Tibial nerve (tissue), 4 donors: ENCODE measurements around the gene DDX39B. TPM values are rescaled to one million over a fixed set of nuclear protein-coding genes. Genes with fewer than 3 reads are reported as not detected.

Source experiments
- DNase-seq, 2 donors: peaks; one replicate each; pipeline ENCODE4 v3.0.0-alpha.2; 2019; ENCODE audit warnings: low spot score in 2 of 2
- H3K27ac ChIP-seq, 4 donors: fragments of 200-600 bp; sonication (generic) in 3 of 4; one replicate each; pipeline ENCODE4 v1.5.1; 2017 to 2019; ENCODE audit warnings: mild to moderate bottlenecking in 1 of 4
- H3K27me3 ChIP-seq, 2 donors: fragments of 200-600 bp; sonication (generic) in 1 of 2; one replicate each; pipeline versions ENCODE4 v1.5.1 to v1.6.0; 2017 to 2019
- H3K36me3 ChIP-seq, 3 donors: fragments of 200-600 bp; sonication (generic); one replicate each; pipeline ENCODE4 v1.5.1; 2018 to 2019
- H3K4me1 ChIP-seq, 4 donors: fragments of 200-600 bp; sonication (generic) in 3 of 4; one replicate each; pipeline ENCODE4 v1.5.1; 2017 to 2019
- H3K4me3 ChIP-seq, 4 donors: fragments of 200-600 bp; sonication (generic) in 3 of 4; one replicate each; pipeline ENCODE4 v1.5.1; 2017 to 2019; ENCODE audit warnings: mild to moderate bottlenecking in 1 of 4, moderate library complexity in 1 of 4
- H3K9me3 ChIP-seq, 4 donors: fragments of 200-600 bp; sonication (generic) in 3 of 4; one replicate each; pipeline ENCODE4 v1.5.1; 2017 to 2019
- EP300 ChIP-seq, 2 donors: sonication (generic); formaldehyde crosslinking; IDR thresholded peaks; one replicate each; pipeline ENCODE4 v1.6.1; 2017; ENCODE audit warnings: antibody characterized with exemption in 2 of 2, mild to moderate bottlenecking in 1 of 2
- POLR2A ChIP-seq, 2 donors: fragments of 450-650 bp; IDR thresholded peaks; one replicate each; pipeline ENCODE4 v1.6.1; 2017; ENCODE audit warnings: antibody characterized with exemption in 2 of 2, mild to moderate bottlenecking in 2 of 2, moderate library complexity in 2 of 2
- WGBS, 2 donors: methylation state at CpG; one replicate each; pipeline ENCODE4 v1.1.5; 2018; 5-methylcytosine and 5-hydroxymethylcytosine counted together
- total RNA-seq, 4 donors: library from RNA; depleted of rRNA; stranded (reverse); fragments of >200 nt; gene quantifications; one replicate each; pipeline ENCODE4 v1.1.0, GENCODE V29; 2016
- TF ChIP-seq, protein P1 (sequence below), 5 experiments: fragments of 200-600 bp in 3 of 5; fragments of 450-650 bp in 2 of 5; sonication (generic) in 3 of 5; IDR thresholded peaks; one replicate each; pipeline ENCODE4 v1.5.1; 2016 to 2019; ENCODE audit warnings: antibody characterized with exemption in 5 of 5, mild to moderate bottlenecking in 3 of 5, moderate library complexity in 2 of 5

DDX39B gene
- total RNA-seq, 4 donors from 2014 or later = 306 to 436 (median 358) TPM

DNA sequence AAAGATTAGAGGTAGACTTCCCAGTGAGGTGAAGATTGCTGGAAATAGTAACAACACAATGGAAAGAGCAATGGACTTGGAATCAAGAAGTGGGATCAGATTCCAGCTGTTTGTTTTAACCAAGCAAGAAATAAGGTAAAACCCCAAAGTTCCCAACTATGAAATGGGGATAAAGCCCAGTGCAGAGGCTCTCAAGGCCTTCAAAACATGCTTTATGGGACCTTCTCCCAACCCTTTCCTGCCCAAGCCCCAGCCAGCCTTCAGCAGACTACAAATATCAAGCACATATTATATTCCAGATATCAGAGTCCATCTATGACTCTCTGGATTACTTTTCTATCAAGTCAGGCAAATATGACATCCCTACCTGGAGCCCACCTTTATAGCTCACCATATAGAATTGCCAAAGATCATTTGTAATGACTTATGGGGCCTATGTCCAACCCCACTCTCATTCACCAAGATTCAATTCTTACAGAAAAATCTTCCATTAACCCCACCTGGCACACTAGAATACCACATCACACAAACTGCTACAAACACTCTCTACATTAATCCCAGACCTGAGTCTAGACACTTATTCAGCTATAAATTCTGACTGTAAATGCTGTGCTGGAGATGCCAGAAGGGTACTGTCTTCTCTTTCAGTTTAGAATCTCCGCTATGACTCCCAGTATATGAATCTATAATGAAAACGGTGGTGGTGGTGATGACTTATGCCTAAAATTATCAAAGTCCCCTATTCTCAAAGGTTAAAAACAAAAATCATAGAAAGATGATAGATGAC lies 6.1 kb downstream of the DDX39B start:
- no peaks in the 10 kb centered on the region for H3K27me3 ChIP-seq
- TF ChIP-seq EP300 (IDR thresholded peaks at IDR 0.05) (no peak), POLR2A (IDR thresholded peaks at IDR 0.05) (no peak)
- TF ChIP-seq, protein P1, sequence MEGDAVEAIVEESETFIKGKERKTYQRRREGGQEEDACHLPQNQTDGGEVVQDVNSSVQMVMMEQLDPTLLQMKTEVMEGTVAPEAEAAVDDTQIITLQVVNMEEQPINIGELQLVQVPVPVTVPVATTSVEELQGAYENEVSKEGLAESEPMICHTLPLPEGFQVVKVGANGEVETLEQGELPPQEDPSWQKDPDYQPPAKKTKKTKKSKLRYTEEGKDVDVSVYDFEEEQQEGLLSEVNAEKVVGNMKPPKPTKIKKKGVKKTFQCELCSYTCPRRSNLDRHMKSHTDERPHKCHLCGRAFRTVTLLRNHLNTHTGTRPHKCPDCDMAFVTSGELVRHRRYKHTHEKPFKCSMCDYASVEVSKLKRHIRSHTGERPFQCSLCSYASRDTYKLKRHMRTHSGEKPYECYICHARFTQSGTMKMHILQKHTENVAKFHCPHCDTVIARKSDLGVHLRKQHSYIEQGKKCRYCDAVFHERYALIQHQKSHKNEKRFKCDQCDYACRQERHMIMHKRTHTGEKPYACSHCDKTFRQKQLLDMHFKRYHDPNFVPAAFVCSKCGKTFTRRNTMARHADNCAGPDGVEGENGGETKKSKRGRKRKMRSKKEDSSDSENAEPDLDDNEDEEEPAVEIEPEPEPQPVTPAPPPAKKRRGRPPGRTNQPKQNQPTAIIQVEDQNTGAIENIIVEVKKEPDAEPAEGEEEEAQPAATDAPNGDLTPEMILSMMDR (IDR thresholded peaks at IDR 0.05) = no peak
- peaks cover 4 to 44% (median 18%) of the 10 kb centered on the region in 4 donors for H3K4me1 ChIP-seq
- DNase-seq = no peak
- 38 to 41% methylated on average over 2 of the region's 2 CpGs for WGBS, 2 donors
- no peak overlapping the region for H3K27ac ChIP-seq
- no peak overlapping the region for H3K4me3 ChIP-seq
- no peaks in the 10 kb centered on the region for H3K9me3 ChIP-seq
- H3K36me3 ChIP-seq = peaks cover 0 to 97% (median 60%) of the 10 kb centered on the region in 3 donors

DNA sequence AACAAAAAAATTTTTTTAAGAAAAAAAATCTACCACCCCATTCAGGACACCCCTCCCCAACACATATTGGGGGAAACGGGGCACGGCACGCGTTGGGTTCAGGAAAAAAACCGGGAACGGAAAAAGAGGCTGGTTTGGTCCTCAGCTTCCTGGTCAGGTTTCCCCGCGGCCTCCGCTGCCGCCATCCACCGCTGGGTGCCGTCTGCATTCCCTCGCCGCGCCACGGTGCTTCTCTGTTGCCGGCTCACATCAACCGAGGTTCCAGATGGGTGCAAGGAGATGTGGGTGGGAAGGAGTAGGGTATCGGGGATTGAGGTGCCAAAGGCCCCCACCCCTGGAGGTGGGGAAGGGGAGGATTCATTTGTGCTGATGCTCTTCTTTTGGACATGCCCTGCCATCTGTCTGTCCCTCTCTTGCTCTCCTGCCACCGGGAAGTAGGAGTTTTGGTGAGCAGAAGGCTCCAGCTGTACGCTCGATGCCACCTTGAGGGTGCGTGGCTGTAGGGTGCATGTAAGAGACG lies 7.2 kb downstream of the DDX39B start:
- peaks cover 0 to 32% (median 9%) of the 10 kb centered on the region in 4 donors for H3K4me1 ChIP-seq
- no peak overlapping the region for H3K27ac ChIP-seq
- no peaks in the 10 kb centered on the region for H3K9me3 ChIP-seq
- H3K27me3 ChIP-seq = no peaks in the 10 kb centered on the region
- 87 to 89% methylated on average over 24 of the region's 24 CpGs for WGBS, 2 donors
- no peak for DNase-seq
- TF ChIP-seq POLR2A (IDR thresholded peaks at IDR 0.05) (no peak), EP300 (IDR thresholded peaks at IDR 0.05) (no peak)
- TF ChIP-seq, protein P1 (IDR thresholded peaks at IDR 0.05) = no peak
- peaks cover 0 to 100% (median 63%) of the 10 kb centered on the region in 3 donors for H3K36me3 ChIP-seq
- H3K4me3 ChIP-seq = no peak overlapping the region

DNA sequence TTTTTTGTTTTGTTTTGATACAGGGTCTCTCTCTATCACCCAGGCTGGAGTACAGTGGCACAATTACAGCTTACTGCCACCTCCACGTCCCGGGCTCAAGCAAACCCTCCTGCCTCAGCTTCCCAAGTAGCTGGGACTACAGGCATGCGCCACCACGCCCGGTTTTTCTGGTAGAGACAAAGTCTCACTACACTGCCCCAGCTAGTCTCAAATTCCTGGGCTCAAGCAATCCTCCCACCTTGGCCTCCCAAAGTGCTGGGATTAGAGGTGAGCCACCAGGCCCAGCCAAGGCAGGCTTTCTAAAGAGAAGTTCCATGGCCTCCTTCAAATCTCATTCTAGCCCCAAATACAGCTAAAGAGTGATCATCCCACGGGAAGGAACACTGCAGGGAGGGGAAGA lies 7.8 kb downstream of the DDX39B start:
- WGBS, 2 donors = 92% methylated on average over 6 of the region's 6 CpGs
- no peak overlapping the region for H3K27ac ChIP-seq
- TF ChIP-seq EP300 (IDR thresholded peaks at IDR 0.05) (no peak), POLR2A (IDR thresholded peaks at IDR 0.05) (no peak)
- TF ChIP-seq, protein P1 (IDR thresholded peaks at IDR 0.05) = no peak
- no peak overlapping the region for H3K4me3 ChIP-seq
- H3K36me3 ChIP-seq = peaks cover 0 to 100% (median 62%) of the 10 kb centered on the region in 3 donors
- peaks cover 0 to 27% (median 4%) of the 10 kb centered on the region in 4 donors for H3K4me1 ChIP-seq
- no peaks in the 10 kb centered on the region for H3K9me3 ChIP-seq
- DNase-seq = no peak
- H3K27me3 ChIP-seq = no peaks in the 10 kb centered on the region

DNA sequence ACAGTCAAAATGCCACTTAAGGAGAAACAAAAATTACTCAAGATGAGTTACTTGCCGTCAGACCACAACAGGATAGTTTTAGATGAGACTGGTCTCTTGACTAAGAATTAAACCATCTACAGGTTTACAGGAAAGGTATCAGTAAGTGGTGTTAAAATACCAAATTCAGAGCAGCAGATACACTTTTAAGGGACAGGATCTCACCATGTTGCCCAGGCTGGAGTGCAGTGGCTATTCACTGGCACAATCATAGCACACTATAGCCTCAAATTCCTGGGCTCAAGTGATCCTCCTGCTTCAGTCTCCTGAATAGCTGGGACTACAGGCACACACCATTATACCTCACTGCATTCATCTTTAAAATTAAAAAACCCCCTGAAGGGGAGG lies 8.4 kb downstream of the DDX39B start:
- H3K4me1 ChIP-seq = peaks cover 0 to 21% (median 0%) of the 10 kb centered on the region in 4 donors
- no peaks in the 10 kb centered on the region for H3K27me3 ChIP-seq
- H3K36me3 ChIP-seq = peaks cover 0 to 94% (median 56%) of the 10 kb centered on the region in 3 donors
- 72 to 88% methylated on average over 1 of the region's 1 CpG for WGBS, 2 donors
- no peak overlapping the region for H3K4me3 ChIP-seq
- TF ChIP-seq, protein P1 (IDR thresholded peaks at IDR 0.05) = no peak
- TF ChIP-seq POLR2A (IDR thresholded peaks at IDR 0.05) (no peak), EP300 (IDR thresholded peaks at IDR 0.05) (no peak)
- H3K9me3 ChIP-seq = no peaks in the 10 kb centered on the region
- no peak for DNase-seq
- H3K27ac ChIP-seq = no peak overlapping the region
